Activated CD8-positive, alpha-beta memory T cell treated with anti-CD3 and anti-CD28 coated beads, Interleukin-2, amount 50 U/mL, for 1 hour (primary cell): Measurements from ENCODE around the gene THRB.
"Not testable (repeated sequence)": the region's sequence is repeated elsewhere in the genome, so short reads cannot be mapped to it uniquely, and the experiment has no call there.

Experiments
- DNase-seq: peaks from one replicate; pipeline ENCODE4 v3.0.0-alpha.2; 2020; ENCODE audit errors: extremely low read depth

Gene THRB

GRCh38 chr3:24100696-24101402, 393.8 kb downstream of the THRB start:
- no peak for DNase-seq

DNA sequence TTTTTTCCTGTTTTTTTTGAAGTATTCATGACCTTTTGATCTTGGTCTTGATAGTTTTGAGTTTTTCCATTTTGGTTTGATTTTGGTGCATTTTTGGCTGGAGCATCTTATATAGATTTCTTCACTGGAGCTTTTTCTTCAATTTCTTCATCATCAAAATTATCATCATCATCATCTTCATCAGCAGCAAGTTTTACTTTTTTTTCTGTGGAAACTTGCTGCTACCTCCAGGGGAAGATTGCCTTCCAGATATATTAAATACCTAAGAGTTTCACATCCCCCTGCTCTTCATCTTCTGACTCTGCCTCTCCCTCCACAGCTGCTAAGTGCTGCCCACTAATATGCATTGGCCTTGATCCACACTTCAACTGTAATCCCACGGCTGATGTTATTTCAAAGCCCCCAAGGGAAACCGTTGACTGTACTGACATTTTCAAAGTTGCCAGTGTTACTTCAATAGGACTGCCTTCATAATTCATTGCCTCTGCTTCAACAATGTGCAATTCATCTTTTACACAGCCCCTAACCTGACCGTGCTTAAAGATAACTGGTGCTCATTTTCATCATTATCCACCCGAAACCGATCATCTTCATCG, 397.9 kb downstream of the THRB start:
- no peak for DNase-seq

DNA sequence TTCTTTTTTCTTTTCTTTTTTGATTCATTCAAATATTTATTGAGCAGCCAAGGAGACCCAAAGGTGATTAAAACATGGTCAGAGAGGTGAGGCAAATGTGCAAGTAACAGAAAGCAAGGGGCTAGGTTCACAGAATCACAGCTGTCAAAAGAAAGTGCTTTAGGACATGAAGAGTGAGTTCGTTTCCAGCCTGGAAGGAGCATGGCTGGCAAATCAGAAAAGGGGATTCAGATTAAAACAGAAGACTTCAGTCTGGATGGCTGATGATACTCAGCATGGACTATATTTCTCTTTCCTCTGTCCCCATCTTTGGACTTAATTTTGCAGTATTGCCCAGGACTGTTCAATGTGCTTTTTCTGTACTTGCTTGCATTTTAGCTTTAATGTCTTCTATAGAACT, 398.4 kb downstream of the THRB start:
- DNase-seq = no peak

DNA sequence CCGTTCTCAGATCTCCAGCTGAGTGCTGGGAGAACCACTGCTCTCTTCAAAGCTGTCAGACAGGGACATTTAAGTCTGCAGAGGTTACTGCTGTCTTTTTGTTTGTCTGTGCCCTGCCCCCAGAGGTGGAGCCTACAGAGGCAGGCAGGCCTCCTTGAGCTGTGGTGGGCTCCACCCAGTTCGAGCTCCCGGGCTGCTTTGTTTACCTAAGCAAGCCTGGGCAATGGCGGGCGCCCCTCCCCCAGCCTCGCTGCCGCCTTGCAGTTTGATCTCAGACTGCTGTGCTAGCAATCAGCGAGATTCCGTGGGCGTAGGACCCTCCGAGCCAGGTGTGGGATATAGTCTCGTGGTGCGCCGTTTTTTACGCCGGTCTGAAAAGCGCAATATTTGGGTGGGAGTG, 399.8 kb downstream of the THRB start:
- not testable (repeated sequence) for DNase-seq

GRCh38 chr3:24088782-24089181, 405.9 kb downstream of the THRB start:
- no peak for DNase-seq

- DNase-seq = no peak
Measured at GRCh38 chr3:24087469-24087868, 407.2 kb downstream of the THRB start.

GRCh38 chr3:24086617-24087404, 407.8 kb downstream of the THRB start:
- no peak for DNase-seq

- no peak for DNase-seq
Measured at GRCh38 chr3:24086206-24086605, 408.4 kb downstream of the THRB start.

DNA sequence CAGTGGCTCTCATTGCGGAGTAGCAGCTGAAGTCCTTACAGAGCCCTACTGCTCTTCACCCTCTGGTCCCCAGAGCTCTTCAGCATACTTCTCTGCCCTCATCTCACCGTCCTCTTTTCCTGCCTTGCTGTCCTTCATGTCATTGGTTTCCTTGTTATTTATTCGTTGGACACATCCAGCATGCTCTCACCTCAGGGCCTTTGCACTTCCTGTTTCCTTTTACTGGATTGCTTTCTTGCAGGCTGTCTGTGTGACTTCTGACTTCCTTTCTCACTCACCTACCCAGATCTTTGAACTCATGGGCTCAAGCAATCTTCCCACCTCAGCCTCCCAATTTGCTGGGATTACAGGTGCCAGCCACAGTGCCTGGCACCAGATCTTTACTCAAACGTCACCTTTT, 422.5 kb downstream of the THRB start:
- no peak for DNase-seq

GRCh38 chr3:24069045-24069444, 425.6 kb downstream of the THRB start:
- DNase-seq = no peak

DNA sequence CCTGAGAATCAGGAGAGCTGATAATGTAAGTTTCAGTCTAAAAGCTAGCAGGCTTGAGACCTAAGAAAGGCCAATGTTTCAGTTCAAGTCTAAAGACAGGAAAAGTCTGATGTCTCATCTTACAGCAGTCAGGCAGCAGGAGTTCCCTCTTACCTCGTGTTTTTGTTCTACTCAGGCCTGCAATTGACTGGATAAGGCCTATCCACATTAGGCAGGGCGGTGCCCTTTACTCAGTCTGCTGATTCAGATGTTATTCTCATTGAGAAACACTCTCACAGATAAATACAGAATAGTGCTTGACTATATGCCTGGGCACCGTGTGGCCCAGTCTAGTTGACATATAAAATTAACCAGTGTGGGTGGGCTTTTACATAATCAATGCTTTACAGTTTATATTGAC, 427.2 kb downstream of the THRB start:
- no peak for DNase-seq
